GM23338 (cell line): Measurements from ENCODE around the gene CMKLR1. TPM values are rescaled to one million over a fixed set of nuclear protein-coding genes. Genes with fewer than 3 reads are reported as not detected.
A peak's percentile ranks its signal among the peaks of the same experiment; 100 is the strongest.

ENCODE experiments used
- ATAC-seq: fragments of 200-7000 bp; cut with Tn5 transposase; 3 replicates; pipeline ENCODE4 v1.9.1; 2020
- DNase-seq: peaks from one replicate; pipeline ENCODE4 v3.0.0-alpha.2; 2015; ENCODE audit warnings: low spot score
- H2AFZ ChIP-seq: fragments of 200-600 bp; sonication (generic); 2 replicates; pipeline ENCODE4 v1.8.0; 2016; ENCODE audit warnings: antibody characterized with exemption, mild to moderate bottlenecking, moderate library complexity
- H3F3A ChIP-seq: fragments of 200-600 bp; sonication (generic); replicated peaks from 2 replicates; pipeline ENCODE4 v1.8.0; 2017; ENCODE audit warnings: antibody characterized with exemption, mixed run types, low read depth
- H3K27ac ChIP-seq: fragments of 200-600 bp; sonication (generic); 2 replicates; pipeline ENCODE4 v1.6.1; 2016; ENCODE audit warnings: low read depth
- H3K27me3 ChIP-seq: fragments of 200-600 bp; sonication (generic); 2 replicates; pipeline ENCODE4 v1.8.0; 2016; ENCODE audit warnings: mild to moderate bottlenecking, mixed run types, moderate library complexity; ENCODE audit not compliant: insufficient read depth
- H3K36me3 ChIP-seq: fragments of 200-600 bp; sonication (generic); 2 replicates; pipeline ENCODE4 v1.8.0; 2016; ENCODE audit warnings: mild to moderate bottlenecking; ENCODE audit not compliant: insufficient read depth
- H3K4me1 ChIP-seq: fragments of 200-600 bp; sonication (generic); 2 replicates; pipeline ENCODE4 v1.8.0; 2016; ENCODE audit warnings: mild to moderate bottlenecking, moderate library complexity; ENCODE audit not compliant: insufficient read depth
- H3K4me2 ChIP-seq: fragments of 200-600 bp; sonication (generic); 2 replicates; pipeline ENCODE4 v1.7.1; 2017; ENCODE audit warnings: mixed run types
- H3K4me3 ChIP-seq: fragments of 200-600 bp; sonication (generic); 2 replicates; pipeline ENCODE4 v1.6.1; 2016; ENCODE audit warnings: mixed run types
- H3K79me2 ChIP-seq: fragments of 200-600 bp; sonication (generic); replicated peaks from 2 replicates; pipeline ENCODE4 v1.8.0; 2017; ENCODE audit warnings: mild to moderate bottlenecking; ENCODE audit not compliant: insufficient read depth
- H3K9me2 ChIP-seq: fragments of 200-600 bp; sonication (generic); 2 replicates; pipeline ENCODE4 v1.8.0; 2017; ENCODE audit not compliant: insufficient read depth
- H4K20me1 ChIP-seq: fragments of 200-600 bp; sonication (generic); replicated peaks from 2 replicates; pipeline ENCODE4 v1.8.0; 2017; ENCODE audit warnings: mild to moderate bottlenecking; ENCODE audit not compliant: insufficient read depth
- H3K27ac Mint-ChIP-seq: 2 replicates; pipeline ENCODE4 v1.8.0; 2020; ENCODE audit warnings: inconsistent platforms, mild to moderate bottlenecking, moderate library complexity, mixed read lengths
- H3K27me3 Mint-ChIP-seq: 3 replicates; pipeline ENCODE4 v1.8.0; 2022; ENCODE audit warnings: low read depth, mild to moderate bottlenecking, moderate library complexity, mixed read lengths, inconsistent platforms; ENCODE audit not compliant: insufficient read depth, poor library complexity
- H3K36me3 Mint-ChIP-seq: 3 replicates; pipeline ENCODE4 v1.8.0; 2021; ENCODE audit warnings: low read depth, mild to moderate bottlenecking, inconsistent platforms, moderate library complexity, mixed read lengths
- H3K4me1 Mint-ChIP-seq: 3 replicates; pipeline ENCODE4 v1.8.0; 2020; ENCODE audit warnings: mild to moderate bottlenecking, inconsistent platforms, mixed read lengths
- H3K4me3 Mint-ChIP-seq: 3 replicates; pipeline ENCODE4 v1.8.0; 2021; ENCODE audit warnings: moderate library complexity, mild to moderate bottlenecking, inconsistent platforms, mixed read lengths
- H3K9me3 Mint-ChIP-seq: 3 replicates; pipeline ENCODE4 v1.8.0; 2020; ENCODE audit warnings: moderate library complexity, mild to moderate bottlenecking, inconsistent platforms, mixed read lengths
- CREB1 ChIP-seq: fragments of 250-450 bp; sonication (Bioruptor Pico); IDR thresholded peaks from 2 replicates; pipeline ENCODE4 v1.5.0; 2020; ENCODE audit warnings: low read depth, mild to moderate bottlenecking, moderate library complexity
- CTCF ChIP-seq, 2 experiments: fragments of 200-600 bp in 1 of 2; sonication (generic) in 1 of 2; conservative IDR thresholded peaks; 2 replicates each; pipeline versions ENCODE4 v1.5.1 to v1.6.1; 2016 to 2017; ENCODE audit warnings: antibody characterized with exemption in 2 of 2, low read depth in 2 of 2, mild to moderate bottlenecking in 2 of 2, moderate library complexity in 1 of 2
- ETS1 ChIP-seq: IDR thresholded peaks from 2 replicates; pipeline ENCODE4 v1.6.1; 2016; ENCODE audit warnings: antibody characterized with exemption
- EZH2phosphoT487 ChIP-seq: fragments of 200-600 bp; sonication (generic); IDR thresholded peaks from one replicate; pipeline ENCODE4 v1.8.1; 2018; ENCODE audit warnings: antibody characterized with exemption; ENCODE audit not compliant: unreplicated experiment
- JUNB ChIP-seq: IDR thresholded peaks from one replicate; pipeline ENCODE4 v1.6.1; 2016; ENCODE audit warnings: antibody characterized with exemption; ENCODE audit not compliant: unreplicated experiment
- NANOG ChIP-seq: IDR thresholded peaks from 2 replicates; pipeline ENCODE4 v1.6.1; 2016; ENCODE audit warnings: antibody characterized with exemption, borderline replicate concordance
- REST ChIP-seq: IDR thresholded peaks from one replicate; pipeline ENCODE4 v1.6.1; 2018; ENCODE audit warnings: antibody characterized with exemption; ENCODE audit not compliant: unreplicated experiment
- ZNF114 ChIP-seq: fragments of 250-450 bp; sonication (Bioruptor Pico); IDR thresholded peaks from 2 replicates; pipeline ENCODE4 v1.5.0; 2020; ENCODE audit warnings: mild to moderate bottlenecking, moderate library complexity
- ZNF331 ChIP-seq: fragments of 250-450 bp; sonication (Bioruptor Pico); IDR thresholded peaks from 2 replicates; pipeline ENCODE4 v1.5.0; 2020; ENCODE audit warnings: low read depth, mild to moderate bottlenecking, moderate library complexity
- polyA plus RNA-seq: library from polyadenylated mRNA; unstranded; fragments of >200 nt; fragmentation: Nextera tagmentation; extraction: Ambion mirVana; gene quantifications from 2 replicates; pipeline ENCODE4 v1.2.1, GENCODE V29; 2016
- total RNA-seq: library from RNA; depleted of rRNA; stranded (reverse); fragments of >200 nt; shearing (Covaris generic); gene quantifications from 2 replicates; pipeline ENCODE4 v1.2.3, GENCODE V29; 2014

Gene CMKLR1
- total and polyA plus RNA-seq, 2 experiments from 2014 or later = 0.40 to 2.6 TPM

- Histone ChIP-seq H3K36me3 (no peaks in the 10 kb centered on the region), H3K4me2 (no peak overlapping the region), H3K9me2 (peaks cover 3% of the 10 kb centered on the region; the same call in 1 of the 2 replicates), H4K20me1 (no peaks in the 10 kb centered on the region), H3K27ac (no peak overlapping the region), H3K4me3 (no peak overlapping the region), H3K79me2 (no peaks in the 10 kb centered on the region), H3K27me3 (no peaks in the 10 kb centered on the region), H3K4me1 (peaks cover 20% of the 10 kb centered on the region), H2AFZ (no peak overlapping the region), H3F3A (0 out of 2 replicates have a peak, but pooled peaks cover 3% of the 10 kb centered on the region)
- Mint-ChIP-seq H3K4me3 (no peak overlapping the region), H3K36me3 (no peaks in the 10 kb centered on the region), H3K27me3 (peaks cover 6% of the 10 kb centered on the region), H3K4me1 (peaks cover 31% of the 10 kb centered on the region), H3K9me3 (no peaks in the 10 kb centered on the region), H3K27ac (no peak overlapping the region)
- no peak for TF ChIP-seq REST
- no peak for TF ChIP-seq CREB1
- no peak for TF ChIP-seq ETS1
- no peak for TF ChIP-seq ZNF331 (CRISPR knock-in tag)
- no peak for TF ChIP-seq JUNB
- TF ChIP-seq ZNF114 = no peak
- no peak for TF ChIP-seq EZH2phosphoT487
- DNase-seq (peak; percentile 15), ATAC-seq (no peak)
These were observed 54.1 kb downstream of the CMKLR1 start for GRCh38 chr12:108285016-108285415.

GRCh38 chr12:108284163-108284562, 54.9 kb downstream of the CMKLR1 start:
- no peaks in the 10 kb centered on the region for H3K27me3 ChIP-seq
- no peaks in the 10 kb centered on the region for H3K79me2 ChIP-seq
- no peak overlapping the region for H3K4me3 ChIP-seq
- Mint-ChIP-seq H3K27ac (no peak overlapping the region), H3K4me1 (peaks cover 31% of the 10 kb centered on the region), H3K27me3 (peaks cover 6% of the 10 kb centered on the region), H3K4me3 (no peak overlapping the region), H3K36me3 (no peaks in the 10 kb centered on the region), H3K9me3 (no peaks in the 10 kb centered on the region)
- ATAC-seq (peak; percentile 67), DNase-seq (peak; percentile 8)
- 0 out of 2 replicates have a peak, but pooled peaks cover 3% of the 10 kb centered on the region for H3F3A ChIP-seq
- peaks cover 3% of the 10 kb centered on the region; the same call in 1 of the 2 replicates for H3K9me2 ChIP-seq
- H3K4me1 ChIP-seq = peaks cover 20% of the 10 kb centered on the region
- H3K4me2 ChIP-seq = 0 out of 2 replicates have a peak overlapping the region, but pooled peaks have one; percentile 20
- no peaks in the 10 kb centered on the region for H3K36me3 ChIP-seq
- H3K27ac ChIP-seq = no peak overlapping the region
- peak overlapping the region; percentile 2; the same call in 1 of the 2 replicates for H2AFZ ChIP-seq
- H4K20me1 ChIP-seq = no peaks in the 10 kb centered on the region
- TF ChIP-seq CTCF (conservative IDR thresholded peaks at IDR 0.05; ENCODE audit: low read depth in 2 of 2) (no peak), ZNF114 (no peak), ZNF331 (CRISPR knock-in tag) (no peak), NANOG (no peak), EZH2phosphoT487 (no peak)
